ENCODE measurements around the gene RXFP2.

GRCh38 chr13:31849206-31849605, 109.9 kb downstream of the RXFP2 start:
- TF ChIP-seq EZH2 (IDR thresholded peaks at IDR 0.05; ENCODE audit: borderline replicate concordance, low read depth, low read length, poor library complexity, severe bottlenecking), result no peak
- no peak for TF ChIP-seq CTCF (conservative IDR thresholded peaks at IDR 0.05; ENCODE audit: low read depth, low read length)
